Progenitor cell of endocrine pancreas (in vitro differentiated cells): ENCODE measurements around the gene IL17REL. TPM values are rescaled to one million over a fixed set of nuclear protein-coding genes. Genes with fewer than 3 reads are reported as not detected.
"Not testable (repeated sequence)": the region's sequence is repeated elsewhere in the genome, so short reads cannot be mapped to it uniquely, and the experiment has no call there.

Experiments
- DNase-seq: peaks from one replicate; pipeline ENCODE4 v3.0.0; 2021; ENCODE audit warnings: low spot score; ENCODE audit not compliant: unreplicated experiment
- H3K27ac Mint-ChIP-seq: 2 replicates; pipeline ENCODE4 v1.8.0; 2021; ENCODE audit warnings: mild to moderate bottlenecking, moderate library complexity, mixed read lengths
- H3K27me3 Mint-ChIP-seq: 2 replicates; pipeline ENCODE4 v1.8.0; 2021; ENCODE audit warnings: mixed read lengths
- H3K36me3 Mint-ChIP-seq: 2 replicates; pipeline ENCODE4 v1.8.0; 2022; ENCODE audit warnings: mixed read lengths; ENCODE audit not compliant: insufficient read depth
- H3K4me1 Mint-ChIP-seq: 2 replicates; pipeline ENCODE4 v1.8.0; 2021; ENCODE audit warnings: low read depth, mixed read lengths
- H3K4me3 Mint-ChIP-seq: 2 replicates; pipeline ENCODE4 v1.8.0; 2021; ENCODE audit warnings: low read depth, mild to moderate bottlenecking, moderate library complexity, mixed read lengths
- H3K9me3 Mint-ChIP-seq: 2 replicates; pipeline ENCODE4 v1.8.0; 2021; ENCODE audit warnings: low read depth, mixed read lengths
- CTCF ChIP-seq: fragments of 200-600 bp; sonication (generic); IDR thresholded peaks from one replicate; pipeline ENCODE4 v1.5.0; 2021; ENCODE audit warnings: antibody characterized with exemption, mild to moderate bottlenecking; ENCODE audit not compliant: unreplicated experiment
- microRNA-seq: library from miRNA; unstranded; fragments of <30 nt; microRNA quantifications from one replicate; pipeline ENCODE4 v1.1.0, GENCODE V29; 2020; ENCODE audit warnings: borderline number of aligned reads; ENCODE audit not compliant: unreplicated experiment
- total RNA-seq: library from RNA; stranded (reverse); gene quantifications from 2 replicates; pipeline ENCODE4 v1.2.1, GENCODE V29; 2021

Gene IL17REL
- total RNA-seq, 1 donor from 2014 or later = 0.10 TPM

- no peak overlapping the region for H3K27ac Mint-ChIP-seq
Measured at GRCh38 chr22:49946612-49947295, 65.8 kb downstream of the IL17REL start.

GRCh38 chr22:49945042-49945794, 67.3 kb downstream of the IL17REL start:
- not testable (repeated sequence) for H3K27me3 Mint-ChIP-seq, H3K9me3 Mint-ChIP-seq, H3K27ac Mint-ChIP-seq, H3K4me1 Mint-ChIP-seq, H3K36me3 Mint-ChIP-seq, H3K4me3 Mint-ChIP-seq, DNase-seq

More at GRCh38 chr22:49946612-49947295, 65.8 kb downstream of the IL17REL start:
- H3K27me3 Mint-ChIP-seq = no peaks in the 10 kb centered on the region
- H3K4me1 Mint-ChIP-seq = peaks cover 2% of the 10 kb centered on the region
- no peak overlapping the region for H3K4me3 Mint-ChIP-seq
- no peaks in the 10 kb centered on the region for H3K36me3 Mint-ChIP-seq
- no peak for DNase-seq
- TF ChIP-seq CTCF = no peak
- no peaks in the 10 kb centered on the region for H3K9me3 Mint-ChIP-seq

Small RNA genes lying within 50 kb of the gene (microRNA-seq; reads per million reads assigned to microRNA genes)
- gene MIR6821 = not detected

Other genes starting within 250 kb of the IL17REL start
- gene BRD1, start 184.9 kb downstream of the IL17REL start, total RNA-seq = 57.3 and 65.7 TPM in 2 replicates
- 34.3 and 36.5 TPM in 2 replicates for gene ZBED4, start 158.9 kb downstream of the IL17REL start, total RNA-seq
- 22.0 and 25.7 TPM in 2 replicates for gene ALG12, start 94.3 kb downstream of the IL17REL start, total RNA-seq
- gene CRELD2, start 94.1 kb downstream of the IL17REL start, total RNA-seq = 42.2 and 42.4 TPM in 2 replicates
- gene PIM3, start 52.0 kb downstream of the IL17REL start, total RNA-seq = 17.4 and 19.0 TPM in 2 replicates
- gene TTLL8, start 45.5 kb upstream of the IL17REL start, total RNA-seq = not detected in 2 replicates
- not detected in 2 replicates for gene MLC1, start 72.7 kb upstream of the IL17REL start, total RNA-seq
- gene MOV10L1, start 77.2 kb upstream of the IL17REL start, total RNA-seq = 0.22 TPM in 1 of 2 replicates, not detected in the other
- 6.2 and 6.3 TPM in 2 replicates for gene PANX2, start 158.0 kb upstream of the IL17REL start, total RNA-seq
- gene TRABD, start 173.1 kb upstream of the IL17REL start, total RNA-seq = 39.4 and 42.1 TPM in 2 replicates
- gene SELENOO, start 188.2 kb upstream of the IL17REL start, total RNA-seq = 24.3 and 24.7 TPM in 2 replicates
- gene TUBGCP6, start 232.3 kb upstream of the IL17REL start, total RNA-seq = 62.0 and 70.9 TPM in 2 replicates
- 73.8 and 81.5 TPM in 2 replicates for gene HDAC10, start 238.5 kb upstream of the IL17REL start, total RNA-seq
- gene MAPK12, start 248.9 kb upstream of the IL17REL start, total RNA-seq = 53.7 and 54.6 TPM in 2 replicates